ENCODE data around the gene ASIC5.

Gene ASIC5

DNA sequence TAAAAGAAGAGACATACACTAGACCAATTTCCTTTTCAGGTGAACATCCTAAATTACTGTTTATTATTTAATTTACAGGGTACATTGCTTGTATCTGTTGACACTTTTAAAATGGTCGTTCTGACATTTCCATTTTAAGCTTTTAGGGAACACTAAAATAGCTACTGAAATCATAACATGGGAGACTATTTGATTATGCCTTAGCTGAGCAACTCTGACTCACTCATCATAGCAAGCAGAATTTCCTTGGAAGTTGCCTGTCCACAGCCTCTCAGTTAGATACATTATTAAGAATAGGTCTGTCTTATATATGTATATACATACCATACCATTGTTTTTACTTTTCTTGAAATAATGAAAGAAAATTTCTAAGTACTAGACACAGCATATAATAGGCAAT is 85.3 kb downstream of the ASIC5 start:
- Histone ChIP-seq H3K27me3 (ENCODE audit: insufficient read depth, insufficient read length) (no peaks in the 10 kb centered on the region), H3K4me1 (ENCODE audit: insufficient read depth, insufficient read length) (no peaks in the 10 kb centered on the region), H3K4me3 (ENCODE audit: insufficient read length, low read depth) (no peak overlapping the region), H3K36me3 (ENCODE audit: insufficient read depth, insufficient read length, low read length) (no peaks in the 10 kb centered on the region), H3K9ac (ENCODE audit: insufficient read length, low read depth) (no peak overlapping the region), H3K9me3 (ENCODE audit: insufficient read depth, low read length) (no peaks in the 10 kb centered on the region)
- no peak for DNase-seq (ENCODE audit: low read depth, low spot score)
- no peak for TF ChIP-seq SUZ12 (IDR thresholded peaks at IDR 0.05; ENCODE audit: extremely low read depth, insufficient read depth, insufficient read length)
- no peak for TF ChIP-seq YY1 (IDR thresholded peaks at IDR 0.05; ENCODE audit: insufficient read depth, insufficient read length)
- TF ChIP-seq ZNF274 (IDR thresholded peaks at IDR 0.05; ENCODE audit: low read depth, low read length): no peak
